ENCODE results near the gene TAOK3.

DNA sequence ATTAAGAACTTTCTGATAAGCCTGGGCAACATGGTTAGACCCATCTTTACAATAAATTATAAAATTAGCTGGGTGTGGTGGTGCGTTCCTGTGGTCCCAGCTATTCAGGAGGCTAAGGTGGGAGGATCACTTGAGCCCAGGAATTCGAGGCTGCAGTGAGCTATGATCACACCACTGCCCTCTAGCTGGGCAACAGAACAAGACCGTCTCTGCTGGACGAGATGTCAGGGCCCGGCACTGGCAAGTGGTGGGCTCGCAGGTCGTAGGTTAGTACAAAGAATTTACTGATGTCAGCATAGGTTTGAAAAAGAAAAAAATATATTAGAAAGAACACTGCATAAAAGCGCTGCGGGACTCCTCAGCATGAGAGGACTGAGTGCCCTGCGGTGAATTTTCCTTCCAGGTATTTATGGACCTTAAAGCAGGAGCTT lies 253.2 kb downstream of the TAOK3 start:
- no peak for TF ChIP-seq POLR2A (IDR thresholded peaks at IDR 0.05; ENCODE audit: low read depth, low read length)
- TF ChIP-seq, protein P1, sequence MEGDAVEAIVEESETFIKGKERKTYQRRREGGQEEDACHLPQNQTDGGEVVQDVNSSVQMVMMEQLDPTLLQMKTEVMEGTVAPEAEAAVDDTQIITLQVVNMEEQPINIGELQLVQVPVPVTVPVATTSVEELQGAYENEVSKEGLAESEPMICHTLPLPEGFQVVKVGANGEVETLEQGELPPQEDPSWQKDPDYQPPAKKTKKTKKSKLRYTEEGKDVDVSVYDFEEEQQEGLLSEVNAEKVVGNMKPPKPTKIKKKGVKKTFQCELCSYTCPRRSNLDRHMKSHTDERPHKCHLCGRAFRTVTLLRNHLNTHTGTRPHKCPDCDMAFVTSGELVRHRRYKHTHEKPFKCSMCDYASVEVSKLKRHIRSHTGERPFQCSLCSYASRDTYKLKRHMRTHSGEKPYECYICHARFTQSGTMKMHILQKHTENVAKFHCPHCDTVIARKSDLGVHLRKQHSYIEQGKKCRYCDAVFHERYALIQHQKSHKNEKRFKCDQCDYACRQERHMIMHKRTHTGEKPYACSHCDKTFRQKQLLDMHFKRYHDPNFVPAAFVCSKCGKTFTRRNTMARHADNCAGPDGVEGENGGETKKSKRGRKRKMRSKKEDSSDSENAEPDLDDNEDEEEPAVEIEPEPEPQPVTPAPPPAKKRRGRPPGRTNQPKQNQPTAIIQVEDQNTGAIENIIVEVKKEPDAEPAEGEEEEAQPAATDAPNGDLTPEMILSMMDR (conservative IDR thresholded peaks at IDR 0.05; ENCODE audit: low read depth, low read length): no peak
- no peak for TF ChIP-seq RCOR1 (IDR thresholded peaks at IDR 0.05; ENCODE audit: insufficient replicate concordance, low read length)
- TF ChIP-seq RAD21 (IDR thresholded peaks at IDR 0.05; ENCODE audit: low read length): no peak
- TF ChIP-seq MAZ (IDR thresholded peaks at IDR 0.05; ENCODE audit: borderline replicate concordance, low read depth, low read length): no peak
- no peak for TF ChIP-seq CHD1 (IDR thresholded peaks at IDR 0.05; ENCODE audit: low read depth, low read length)
- no peak for TF ChIP-seq MAFK (IDR thresholded peaks at IDR 0.05; ENCODE audit: low read depth, low read length)
- no peak for TF ChIP-seq MXI1 (IDR thresholded peaks at IDR 0.05; ENCODE audit: borderline replicate concordance, low read depth, low read length)
- TF ChIP-seq RFX5 (IDR thresholded peaks at IDR 0.05; ENCODE audit: low read depth, low read length): no peak
